ENCODE results near the gene GGACT. TPM values are rescaled to one million over a fixed set of nuclear protein-coding genes. Genes with fewer than 3 reads are reported as not detected.
"Not testable (repeated sequence)": the region's sequence is repeated elsewhere in the genome, so short reads cannot be mapped to it uniquely, and the experiment has no call there.

GGACT gene
- total RNA-seq, 2 experiments from 2014 or later = 5.3 to 6.3 TPM

GRCh38 chr13:100581030-100581429, 7.6 kb downstream of the GGACT start:
- H3K9me3 Mint-ChIP-seq = peaks cover 1% of the 10 kb centered on the region
- H3K27ac Mint-ChIP-seq = no peak overlapping the region
- H3K4me1 Mint-ChIP-seq = peaks cover 30% of the 10 kb centered on the region
- peaks cover 12% of the 10 kb centered on the region for H3K36me3 Mint-ChIP-seq
- no peak overlapping the region for H3K4me3 Mint-ChIP-seq
- no peak for DNase-seq
- no peaks in the 10 kb centered on the region for H3K27me3 Mint-ChIP-seq

- Mint-ChIP-seq H3K4me1 (peaks cover 24% of the 10 kb centered on the region), H3K4me3 (no peak overlapping the region), H3K27me3 (no peaks in the 10 kb centered on the region), H3K9me3 (peaks cover 1% of the 10 kb centered on the region), H3K27ac (no peak overlapping the region), H3K36me3 (peaks cover 12% of the 10 kb centered on the region)
- DNase-seq = no peak
These were observed 8.5 kb downstream of the GGACT start for GRCh38 chr13:100580045-100580444.

- not testable (repeated sequence) for H3K27me3 Mint-ChIP-seq, H3K27ac Mint-ChIP-seq, H3K4me3 Mint-ChIP-seq, H3K9me3 Mint-ChIP-seq, DNase-seq
- H3K4me1 Mint-ChIP-seq = peaks cover 32% of the 10 kb centered on the region
- peaks cover 12% of the 10 kb centered on the region for H3K36me3 Mint-ChIP-seq
These were observed 11.3 kb downstream of the GGACT start for GRCh38 chr13:100577239-100577638.

- Mint-ChIP-seq H3K4me1 (peaks cover 19% of the 10 kb centered on the region), H3K9me3 (no peaks in the 10 kb centered on the region), H3K27me3 (no peaks in the 10 kb centered on the region), H3K27ac (no peak overlapping the region), H3K36me3 (peaks cover 3% of the 10 kb centered on the region), H3K4me3 (no peak overlapping the region)
- DNase-seq = peak; percentile 59
These were observed 15.5 kb downstream of the GGACT start for GRCh38 chr13:100573121-100573520.

GRCh38 chr13:100566543-100566942, 22.0 kb downstream of the GGACT start:
- H3K9me3 Mint-ChIP-seq = no peaks in the 10 kb centered on the region
- peaks cover 3% of the 10 kb centered on the region for H3K36me3 Mint-ChIP-seq
- DNase-seq = no peak
- no peak overlapping the region for H3K27ac Mint-ChIP-seq
- H3K4me3 Mint-ChIP-seq = no peak overlapping the region
- H3K4me1 Mint-ChIP-seq = no peaks in the 10 kb centered on the region
- H3K27me3 Mint-ChIP-seq = no peaks in the 10 kb centered on the region

- H3K9me3 Mint-ChIP-seq = no peaks in the 10 kb centered on the region
- peaks cover 3% of the 10 kb centered on the region for H3K36me3 Mint-ChIP-seq
- H3K4me1 Mint-ChIP-seq = no peaks in the 10 kb centered on the region
- H3K4me3 Mint-ChIP-seq = no peak overlapping the region
- no peak for DNase-seq
- no peaks in the 10 kb centered on the region for H3K27me3 Mint-ChIP-seq
- H3K27ac Mint-ChIP-seq = no peak overlapping the region
These were observed 23.3 kb downstream of the GGACT start for GRCh38 chr13:100565286-100565685.

GRCh38 chr13:100564444-100565223, 24.0 kb downstream of the GGACT start:
- DNase-seq = no peak

GRCh38 chr13:100563779-100564178, 24.8 kb downstream of the GGACT start:
- Mint-ChIP-seq H3K27ac (no peak overlapping the region), H3K36me3 (peaks cover 3% of the 10 kb centered on the region), H3K4me1 (no peaks in the 10 kb centered on the region), H3K4me3 (no peak overlapping the region), H3K27me3 (no peaks in the 10 kb centered on the region), H3K9me3 (no peaks in the 10 kb centered on the region)
- DNase-seq = no peak

More at GRCh38 chr13:100564444-100565223, 24.0 kb downstream of the GGACT start:
- Mint-ChIP-seq H3K36me3 (peaks cover 3% of the 10 kb centered on the region), H3K4me1 (no peaks in the 10 kb centered on the region), H3K9me3 (no peaks in the 10 kb centered on the region), H3K4me3 (no peak overlapping the region), H3K27me3 (no peaks in the 10 kb centered on the region), H3K27ac (no peak overlapping the region)

- Mint-ChIP-seq H3K36me3 (no peaks in the 10 kb centered on the region), H3K27ac (no peak overlapping the region), H3K4me3 (no peak overlapping the region), H3K27me3 (no peaks in the 10 kb centered on the region), H3K9me3 (no peaks in the 10 kb centered on the region), H3K4me1 (no peaks in the 10 kb centered on the region)
- DNase-seq = no peak
These were observed 26.9 kb downstream of the GGACT start for GRCh38 chr13:100561599-100562204.

GRCh38 chr13:100561158-100561499, 27.5 kb downstream of the GGACT start:
- H3K4me3 Mint-ChIP-seq = no peak overlapping the region
- no peaks in the 10 kb centered on the region for H3K4me1 Mint-ChIP-seq
- DNase-seq = no peak
- H3K9me3 Mint-ChIP-seq = no peaks in the 10 kb centered on the region
- no peaks in the 10 kb centered on the region for H3K27me3 Mint-ChIP-seq
- H3K27ac Mint-ChIP-seq = no peak overlapping the region
- H3K36me3 Mint-ChIP-seq = no peaks in the 10 kb centered on the region

GRCh38 chr13:100560498-100561157, 28.0 kb downstream of the GGACT start:
- Mint-ChIP-seq H3K36me3 (no peaks in the 10 kb centered on the region), H3K27me3 (no peaks in the 10 kb centered on the region), H3K4me3 (no peak overlapping the region), H3K27ac (no peak overlapping the region), H3K4me1 (no peaks in the 10 kb centered on the region), H3K9me3 (no peaks in the 10 kb centered on the region)
- no peak for DNase-seq

- no peak for DNase-seq
- no peaks in the 10 kb centered on the region for H3K4me1 Mint-ChIP-seq
- no peak overlapping the region for H3K27ac Mint-ChIP-seq
- no peaks in the 10 kb centered on the region for H3K36me3 Mint-ChIP-seq
- no peaks in the 10 kb centered on the region for H3K27me3 Mint-ChIP-seq
- no peak overlapping the region for H3K4me3 Mint-ChIP-seq
- no peaks in the 10 kb centered on the region for H3K9me3 Mint-ChIP-seq
These were observed 28.7 kb downstream of the GGACT start for GRCh38 chr13:100559886-100560285.

- no peaks in the 10 kb centered on the region for H3K27me3 Mint-ChIP-seq
- H3K9me3 Mint-ChIP-seq = no peaks in the 10 kb centered on the region
- peaks cover 5% of the 10 kb centered on the region for H3K36me3 Mint-ChIP-seq
- no peak overlapping the region for H3K27ac Mint-ChIP-seq
- no peak overlapping the region for H3K4me3 Mint-ChIP-seq
- H3K4me1 Mint-ChIP-seq = no peaks in the 10 kb centered on the region
- no peak for DNase-seq
These were observed 35.8 kb downstream of the GGACT start for GRCh38 chr13:100552755-100553154.

GRCh38 chr13:100549316-100549715, 39.3 kb downstream of the GGACT start:
- no peak for DNase-seq
- no peaks in the 10 kb centered on the region for H3K9me3 Mint-ChIP-seq
- H3K36me3 Mint-ChIP-seq = no peaks in the 10 kb centered on the region
- no peaks in the 10 kb centered on the region for H3K27me3 Mint-ChIP-seq
- no peaks in the 10 kb centered on the region for H3K4me1 Mint-ChIP-seq
- no peak overlapping the region for H3K4me3 Mint-ChIP-seq
- no peak overlapping the region for H3K27ac Mint-ChIP-seq

GRCh38 chr13:100547791-100548201, 40.8 kb downstream of the GGACT start:
- Mint-ChIP-seq H3K4me3 (no peak overlapping the region), H3K27me3 (no peaks in the 10 kb centered on the region), H3K36me3 (no peaks in the 10 kb centered on the region), H3K27ac (no peak overlapping the region), H3K4me1 (peaks cover 1% of the 10 kb centered on the region), H3K9me3 (no peaks in the 10 kb centered on the region)
- no peak for DNase-seq
